SK-N-SH (cell line): ENCODE data around the gene ERMAP. TPM values are rescaled to one million over a fixed set of nuclear protein-coding genes. Genes with fewer than 3 reads are reported as not detected.

Experiments
- CTCF ChIA-PET: fragments of 300-600, 350-600 bp; formaldehyde crosslinking; extraction: SDS; loops from one replicate; lab custom pipeline; 2021; lab: Yijun Ruan, JAX
- POLR2A ChIA-PET: fragments of 350-600 bp; sonication (Branson Sonifier 250); formaldehyde crosslinking; extraction: SDS; loops from one replicate; lab custom pipeline; 2020; ENCODE audit warnings: antibody characterized with exemption, inconsistent platforms; lab: Yijun Ruan, JAX
- DNase-seq: peaks from one replicate; pipeline ENCODE4 v3.0.0; 2012
- H2AFZ ChIP-seq: fragments of 200-600 bp; sonication (generic); 2 replicates; pipeline ENCODE4 v1.8.1; 2016; ENCODE audit warnings: antibody characterized with exemption, mild to moderate bottlenecking, low read depth
- H3F3A ChIP-seq: fragments of 200-600 bp; sonication (generic); replicated peaks from 2 replicates; pipeline ENCODE3; 2016; ENCODE audit warnings: antibody characterized with exemption, mild to moderate bottlenecking; ENCODE audit not compliant: insufficient read depth
- H3K27ac ChIP-seq, 2 experiments: fragments of 200-500 bp in 1 of 2; fragments of 200-600 bp in 1 of 2; sonication (Bioruptor generic) in 1 of 2; sonication (generic), shearing (Covaris generic) in 1 of 2; 2 replicates each; pipeline versions ENCODE4 v1.5.1 to v1.6.1; 2014 to 2016; ENCODE audit warnings: low read depth in 2 of 2, inconsistent platforms in 1 of 2, low read length in 1 of 2, mild to moderate bottlenecking in 1 of 2, mixed read lengths in 1 of 2
- H3K27me3 ChIP-seq: fragments of 200-600 bp; sonication (generic), shearing (Covaris generic); 2 replicates; pipeline ENCODE4 v1.6.1; 2016; ENCODE audit warnings: mixed run types; ENCODE audit not compliant: insufficient read depth
- H3K36me3 ChIP-seq, 2 experiments: fragments of 200-500 bp in 1 of 2; fragments of 200-600 bp in 1 of 2; sonication (Bioruptor generic) in 1 of 2; sonication (generic) in 1 of 2; replicated peaks in 1 of 2; 2 replicates each; pipeline versions ENCODE3 to v1.5.1; 2014 to 2016; ENCODE audit warnings: low read length in 1 of 2, mild to moderate bottlenecking in 1 of 2; ENCODE audit not compliant: insufficient read depth in 2 of 2, control insufficient read depth in 1 of 2
- H3K4me1 ChIP-seq, 2 experiments: fragments of 200-500 bp in 1 of 2; fragments of 200-600 bp in 1 of 2; sonication (Bioruptor generic) in 1 of 2; sonication (generic), shearing (Covaris generic) in 1 of 2; 2 replicates each; pipeline versions ENCODE4 v1.5.1 to v1.6.1; 2014 to 2016; ENCODE audit warnings: low read depth in 1 of 2, low read length in 1 of 2, mixed run types in 1 of 2; ENCODE audit not compliant: insufficient read depth in 2 of 2, control insufficient read depth in 1 of 2
- H3K4me2 ChIP-seq: fragments of 200-600 bp; sonication (generic), shearing (Covaris generic); 2 replicates; pipeline ENCODE4 v1.6.1; 2017; ENCODE audit warnings: mixed run types
- H3K4me3 ChIP-seq, 2 experiments: fragments of 200-500 bp in 1 of 2; fragments of 200-600 bp in 1 of 2; sonication (Bioruptor generic) in 1 of 2; sonication (generic), shearing (Covaris generic) in 1 of 2; 2 replicates each; pipeline versions ENCODE4 v1.5.1 to v1.8.1; 2014 to 2016; ENCODE audit warnings: low read depth in 2 of 2, inconsistent platforms in 1 of 2, low read length in 1 of 2, mild to moderate bottlenecking in 1 of 2, mixed read lengths in 1 of 2, moderate library complexity in 1 of 2
- H3K79me2 ChIP-seq: fragments of 200-600 bp; sonication (generic); 2 replicates; pipeline ENCODE4 v1.8.1; 2017; ENCODE audit warnings: mild to moderate bottlenecking; ENCODE audit not compliant: insufficient read depth
- H3K9ac ChIP-seq: fragments of 200-600 bp; sonication (generic); 2 replicates; pipeline ENCODE4 v1.6.1; 2017; ENCODE audit warnings: mixed run types
- H3K9me2 ChIP-seq: fragments of 200-600 bp; sonication (generic); 2 replicates; pipeline ENCODE4 v1.6.1; 2017; ENCODE audit warnings: mixed run types
- H3K9me3 ChIP-seq: fragments of 200-600 bp; sonication (generic); 2 replicates; pipeline ENCODE4 v1.6.1; 2017; ENCODE audit warnings: mixed run types, mild to moderate bottlenecking, moderate library complexity
- H4K20me1 ChIP-seq: fragments of 200-600 bp; sonication (generic); 2 replicates; pipeline ENCODE4 v1.6.1; 2017; ENCODE audit warnings: mild to moderate bottlenecking, mixed run types; ENCODE audit not compliant: insufficient read depth
- CHD2 ChIP-seq: fragments of 150-350 bp; IDR thresholded peaks from 2 replicates; pipeline ENCODE4 v1.6.1; 2018; ENCODE audit warnings: low read length; ENCODE audit not compliant: partially characterized antibody
- CTCF ChIP-seq: fragments of 200-600 bp; sonication (generic); IDR thresholded peaks from 2 replicates; pipeline ENCODE4 v1.6.1; 2017; ENCODE audit warnings: antibody characterized with exemption, mild to moderate bottlenecking, moderate library complexity
- ELF1 ChIP-seq: IDR thresholded peaks from 2 replicates; pipeline ENCODE4 v1.4.0; 2012
- EZH2phosphoT487 ChIP-seq: fragments of 200-600 bp; sonication (generic); IDR thresholded peaks from 2 replicates; pipeline ENCODE4 v1.6.1; 2017; ENCODE audit warnings: low read depth, mixed run types, mild to moderate bottlenecking, antibody characterized with exemption, moderate library complexity, borderline replicate concordance
- FOSL2 ChIP-seq: IDR thresholded peaks from 2 replicates; pipeline ENCODE4 v1.4.0; 2012; ENCODE audit warnings: low read depth, mild to moderate bottlenecking, moderate library complexity, borderline replicate concordance
- JUND ChIP-seq: IDR thresholded peaks from 2 replicates; pipeline ENCODE4 v1.4.0; 2012
- MAX ChIP-seq: IDR thresholded peaks from 2 replicates; pipeline ENCODE4 v1.4.0; 2012; ENCODE audit warnings: low read depth
- MEF2A ChIP-seq: IDR thresholded peaks from 2 replicates; pipeline ENCODE4 v1.4.0; 2012; ENCODE audit warnings: low read depth, borderline replicate concordance
- MXI1 ChIP-seq: IDR thresholded peaks from 2 replicates; pipeline ENCODE4 v1.6.1; 2012; ENCODE audit warnings: mild to moderate bottlenecking, low read depth, low read length, improper control_type of control experiment
- NFIC ChIP-seq: IDR thresholded peaks from 2 replicates; pipeline ENCODE4 v1.4.0; 2012; ENCODE audit warnings: borderline replicate concordance
- NRF1 ChIP-seq: IDR thresholded peaks from 2 replicates; pipeline ENCODE4 v1.6.1; 2012; ENCODE audit warnings: low read depth, mild to moderate bottlenecking, low read length
- PBX3 ChIP-seq: IDR thresholded peaks from 2 replicates; pipeline ENCODE4; 2012
- RAD21 ChIP-seq: IDR thresholded peaks from 2 replicates; pipeline ENCODE4 v1.6.1; 2012; ENCODE audit warnings: mild to moderate bottlenecking, low read length
- RXRA ChIP-seq: IDR thresholded peaks from 2 replicates; pipeline ENCODE4 v1.4.0; 2012; ENCODE audit warnings: low read depth, mild to moderate bottlenecking, borderline replicate concordance
- SIN3A ChIP-seq: IDR thresholded peaks from 2 replicates; pipeline ENCODE4 v1.6.1; 2012; ENCODE audit warnings: low read depth, mild to moderate bottlenecking, low read length, moderate library complexity, borderline replicate concordance
- SMC3 ChIP-seq: IDR thresholded peaks from 2 replicates; pipeline ENCODE4 v1.6.1; 2012; ENCODE audit warnings: low read depth, low read length, improper control_type of control experiment
- TCF12 ChIP-seq: IDR thresholded peaks from 2 replicates; pipeline ENCODE4 v1.4.0; 2012
- TEAD4 ChIP-seq: IDR thresholded peaks from 2 replicates; pipeline ENCODE4 v1.4.0; 2012; ENCODE audit warnings: mild to moderate bottlenecking, borderline replicate concordance; ENCODE audit not compliant: insufficient read depth
- USF1 ChIP-seq: IDR thresholded peaks from 2 replicates; pipeline ENCODE4 v1.4.0; 2012; ENCODE audit warnings: low read depth, borderline replicate concordance
- YY1 ChIP-seq: IDR thresholded peaks from 2 replicates; pipeline ENCODE4 v1.4.0; 2012; ENCODE audit warnings: low read depth, mild to moderate bottlenecking
- WGBS: methylation state at CpG from one replicate; pipeline ENCODE4 v1.1.6; 2017; ENCODE audit warnings: low lambda C conversion rate; 5-methylcytosine and 5-hydroxymethylcytosine counted together
- polyA plus RNA-seq, 3 experiments: library from polyadenylated mRNA; depleted of rRNA; stranded (reverse); fragments of >200 nt; gene quantifications; 2 replicates each; pipeline ENCODE4 v1.2.3, GENCODE V29; 2012

ERMAP gene
- polyA plus RNA-seq, 1 of the 3 experiments (the other 2 are of a cell fraction) = 10.4 TPM

GRCh38 chr1:42845866-42846256, 28.9 kb downstream of the ERMAP start:
- 26% methylated on average over 10 of the region's 10 CpGs for WGBS

GRCh38 chr1:42846257-42847110, 29.6 kb downstream of the ERMAP start, which contains the start of gene ZNF691:
Gene ZNF691 (plus strand): TSS chr1:42846613. CDS start chr1:42849659, 3,046 bp downstream.
- peak within 1 kb of the TSS; percentile 77 for H3K4me2 ChIP-seq
- H3K36me3 ChIP-seq = peaks cover 13 to 30% of the 10 kb centered on the region in 2 experiments
- ChIA-PET CTCF (interaction anchor here (0.6 to 3.3 kb wide), 22 partner anchors 8 to 1340 kb away, joined by 3 to 16 read pairs (median 4); no protein-coding TSS in a partner anchor), POLR2A (interaction anchor here (0.6 to 3.3 kb wide), 10 partner anchors 10 to 164 kb away, joined by 3 to 26 read pairs (median 4); partner anchors contain the start of genes ERMAP, SVBP and YBX1)
- DNase-seq = peak; percentile 95
- H3K79me2 ChIP-seq = peaks cover 26% of the 10 kb centered on the region; the same call in 1 of the 2 replicates
- no peaks in the 10 kb centered on the region for H3K9me3 ChIP-seq
- peak within 1 kb of the TSS in 1 of 2 experiments; percentile 62; a peak in 2 of 4 replicates for H3K27ac ChIP-seq
- peak within 1 kb of the TSS; percentile 78 for H3K9ac ChIP-seq
- no peaks in the 10 kb centered on the region for H3K27me3 ChIP-seq
- WGBS = 2% methylated on average over 27 of the region's 50 CpGs
- H3K4me1 ChIP-seq = peaks cover 0 to 11% of the 10 kb centered on the region in 2 experiments; a peak in 2 of 4 replicates
- no peaks in the 10 kb centered on the region for H3F3A ChIP-seq
- no peaks in the 10 kb centered on the region for H3K9me2 ChIP-seq
- H2AFZ ChIP-seq = peak within 1 kb of the TSS; percentile 95
- peak within 1 kb of the TSS; percentile 64 to 73 for H3K4me3 ChIP-seq
- no peaks in the 10 kb centered on the region for H4K20me1 ChIP-seq
- TF ChIP-seq FOSL2 (no peak), NRF1 (no peak), USF1 (no peak), YY1 (peak; percentile 66), ELF1 (peak; percentile 79), TEAD4 (no peak), MEF2A (no peak), CHD2 (peak; percentile 96), EZH2phosphoT487 (no peak), RAD21 (no peak), PBX3 (peak; percentile 100), NFIC (no peak; the same call in 1 of the 2 replicates), TCF12 (no peak), JUND (no peak), SIN3A (no peak; the same call in 1 of the 2 replicates), SMC3 (no peak), CTCF (peak; percentile 48), RXRA (no peak)

More at GRCh38 chr1:42845866-42846256, 28.9 kb downstream of the ERMAP start:
- Histone ChIP-seq H3K27ac (peak overlapping the region in 1 of 2 experiments; percentile 51; a peak in 2 of 4 replicates), H3K79me2 (peaks cover 26% of the 10 kb centered on the region; the same call in 1 of the 2 replicates), H3K4me3 (peak overlapping the region; percentile 64 to 73), H4K20me1 (no peaks in the 10 kb centered on the region), H3K9ac (peak overlapping the region; percentile 49; the same call in 1 of the 2 replicates), H3K27me3 (no peaks in the 10 kb centered on the region), H3K4me1 (peaks cover 0 to 11% of the 10 kb centered on the region in 2 experiments; a peak in 2 of 4 replicates), H3K9me2 (no peaks in the 10 kb centered on the region), H3F3A (no peaks in the 10 kb centered on the region), H2AFZ (peak overlapping the region; percentile 95), H3K4me2 (peak overlapping the region; percentile 77), H3K9me3 (no peaks in the 10 kb centered on the region), H3K36me3 (peaks cover 12 to 24% of the 10 kb centered on the region in 2 experiments)
- TF ChIP-seq EZH2phosphoT487 (no peak), MAX (peak; percentile 54; the same call in 1 of the 2 replicates), MXI1 (peak; percentile 63; the same call in 1 of the 2 replicates)
- POLR2A ChIA-PET = interaction anchor here (0.6 to 3.3 kb wide), 9 partner anchors 10 to 164 kb away, joined by 3 to 26 read pairs (median 4); partner anchors contain the start of genes ERMAP, SVBP and YBX1
- DNase-seq = peak; percentile 36
- CTCF ChIA-PET = interaction anchor here (0.6 to 3.3 kb wide), 17 partner anchors 10 to 227 kb away, joined by 3 to 16 read pairs (median 4); no protein-coding TSS in a partner anchor
